ENCODE measurements around the gene TLK1. TPM values are rescaled to one million over a fixed set of nuclear protein-coding genes. Genes with fewer than 3 reads are reported as not detected.

The TLK1 gene
- total and polyA plus RNA-seq, 9 of the 15 experiments (the other 6 are each of a cell fraction or from before 2014, with no cell fraction given): 20.2 to 101 (median 40.5) TPM

GRCh38 chr2:171141320-171141719 lies 19.4 kb downstream of the TLK1 start (continued):
- TF ChIP-seq HNRNPK (IDR thresholded peaks at IDR 0.05; ENCODE audit: low read depth, low read length, poor library complexity, severe bottlenecking) (no peak), TGIF2 (CRISPR knock-in tag; IDR thresholded peaks at IDR 0.05) (no peak), RNF219 (CRISPR knock-in tag; IDR thresholded peaks at IDR 0.05) (no peak), RB1 (IDR thresholded peaks at IDR 0.05; ENCODE audit: low read depth) (no peak), ZNF408 (CRISPR knock-in tag; IDR thresholded peaks at IDR 0.05; ENCODE audit: low read depth) (no peak), EP400 (IDR thresholded peaks at IDR 0.05) (no peak), HMG20B (CRISPR knock-in tag; IDR thresholded peaks at IDR 0.05) (no peak), MTA3 (IDR thresholded peaks at IDR 0.05; ENCODE audit: borderline replicate concordance) (no peak), FOXM1 (IDR thresholded peaks at IDR 0.05; ENCODE audit: low read depth) (peak; percentile 42; the same call in 1 of the 2 replicates), FOXM1 (CRISPR knock-in tag; IDR thresholded peaks at IDR 0.05; ENCODE audit: low read depth) (no peak), BRF2 (IDR thresholded peaks at IDR 0.05; ENCODE audit: borderline replicate concordance, insufficient read depth, insufficient read length) (no peak), TCFL5 (CRISPR knock-in tag; conservative IDR thresholded peaks at IDR 0.05) (no peak), ZNF311 (CRISPR knock-in tag; IDR thresholded peaks at IDR 0.05) (no peak), USF2 (CRISPR knock-in tag; IDR thresholded peaks at IDR 0.05) (no peak)
- TF ChIP-seq, protein P1, sequence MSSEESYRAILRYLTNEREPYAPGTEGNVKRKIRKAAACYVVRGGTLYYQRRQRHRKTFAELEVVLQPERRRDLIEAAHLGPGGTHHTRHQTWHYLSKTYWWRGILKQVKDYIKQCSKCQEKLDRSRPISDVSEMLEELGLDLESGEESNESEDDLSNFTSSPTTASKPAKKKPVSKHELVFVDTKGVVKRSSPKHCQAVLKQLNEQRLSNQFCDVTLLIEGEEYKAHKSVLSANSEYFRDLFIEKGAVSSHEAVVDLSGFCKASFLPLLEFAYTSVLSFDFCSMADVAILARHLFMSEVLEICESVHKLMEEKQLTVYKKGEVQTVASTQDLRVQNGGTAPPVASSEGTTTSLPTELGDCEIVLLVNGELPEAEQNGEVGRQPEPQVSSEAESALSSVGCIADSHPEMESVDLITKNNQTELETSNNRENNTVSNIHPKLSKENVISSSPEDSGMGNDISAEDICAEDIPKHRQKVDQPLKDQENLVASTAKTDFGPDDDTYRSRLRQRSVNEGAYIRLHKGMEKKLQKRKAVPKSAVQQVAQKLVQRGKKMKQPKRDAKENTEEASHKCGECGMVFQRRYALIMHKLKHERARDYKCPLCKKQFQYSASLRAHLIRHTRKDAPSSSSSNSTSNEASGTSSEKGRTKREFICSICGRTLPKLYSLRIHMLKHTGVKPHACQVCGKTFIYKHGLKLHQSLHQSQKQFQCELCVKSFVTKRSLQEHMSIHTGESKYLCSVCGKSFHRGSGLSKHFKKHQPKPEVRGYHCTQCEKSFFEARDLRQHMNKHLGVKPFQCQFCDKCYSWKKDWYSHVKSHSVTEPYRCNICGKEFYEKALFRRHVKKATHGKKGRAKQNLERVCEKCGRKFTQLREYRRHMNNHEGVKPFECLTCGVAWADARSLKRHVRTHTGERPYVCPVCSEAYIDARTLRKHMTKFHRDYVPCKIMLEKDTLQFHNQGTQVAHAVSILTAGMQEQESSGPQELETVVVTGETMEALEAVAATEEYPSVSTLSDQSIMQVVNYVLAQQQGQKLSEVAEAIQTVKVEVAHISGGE (CRISPR knock-in tag; IDR thresholded peaks at IDR 0.05): no peak
- TF ChIP-seq, protein P2, sequence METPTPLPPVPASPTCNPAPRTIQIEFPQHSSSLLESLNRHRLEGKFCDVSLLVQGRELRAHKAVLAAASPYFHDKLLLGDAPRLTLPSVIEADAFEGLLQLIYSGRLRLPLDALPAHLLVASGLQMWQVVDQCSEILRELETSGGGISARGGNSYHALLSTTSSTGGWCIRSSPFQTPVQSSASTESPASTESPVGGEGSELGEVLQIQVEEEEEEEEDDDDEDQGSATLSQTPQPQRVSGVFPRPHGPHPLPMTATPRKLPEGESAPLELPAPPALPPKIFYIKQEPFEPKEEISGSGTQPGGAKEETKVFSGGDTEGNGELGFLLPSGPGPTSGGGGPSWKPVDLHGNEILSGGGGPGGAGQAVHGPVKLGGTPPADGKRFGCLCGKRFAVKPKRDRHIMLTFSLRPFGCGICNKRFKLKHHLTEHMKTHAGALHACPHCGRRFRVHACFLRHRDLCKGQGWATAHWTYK (CRISPR knock-in tag; IDR thresholded peaks at IDR 0.05): no peak
- TF ChIP-seq, protein P3, sequence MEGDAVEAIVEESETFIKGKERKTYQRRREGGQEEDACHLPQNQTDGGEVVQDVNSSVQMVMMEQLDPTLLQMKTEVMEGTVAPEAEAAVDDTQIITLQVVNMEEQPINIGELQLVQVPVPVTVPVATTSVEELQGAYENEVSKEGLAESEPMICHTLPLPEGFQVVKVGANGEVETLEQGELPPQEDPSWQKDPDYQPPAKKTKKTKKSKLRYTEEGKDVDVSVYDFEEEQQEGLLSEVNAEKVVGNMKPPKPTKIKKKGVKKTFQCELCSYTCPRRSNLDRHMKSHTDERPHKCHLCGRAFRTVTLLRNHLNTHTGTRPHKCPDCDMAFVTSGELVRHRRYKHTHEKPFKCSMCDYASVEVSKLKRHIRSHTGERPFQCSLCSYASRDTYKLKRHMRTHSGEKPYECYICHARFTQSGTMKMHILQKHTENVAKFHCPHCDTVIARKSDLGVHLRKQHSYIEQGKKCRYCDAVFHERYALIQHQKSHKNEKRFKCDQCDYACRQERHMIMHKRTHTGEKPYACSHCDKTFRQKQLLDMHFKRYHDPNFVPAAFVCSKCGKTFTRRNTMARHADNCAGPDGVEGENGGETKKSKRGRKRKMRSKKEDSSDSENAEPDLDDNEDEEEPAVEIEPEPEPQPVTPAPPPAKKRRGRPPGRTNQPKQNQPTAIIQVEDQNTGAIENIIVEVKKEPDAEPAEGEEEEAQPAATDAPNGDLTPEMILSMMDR (IDR thresholded peaks at IDR 0.05 in 2 of 3, conservative IDR thresholded peaks at IDR 0.05 in 1 of 3; ENCODE audit: insufficient read depth in 2 of 3, low read depth in 1 of 3, low read length in 3 of 3): peak in 2 of 3 experiments; percentile 19 to 20; a peak in 1 of 6 replicates

Data from K562 (cell line).